SHP77 treated with DMSO at 0.1 percent for 48 hours (cell line): ENCODE data around the gene PRKN.
"Not testable (repeated sequence)": the region's sequence is repeated elsewhere in the genome, so short reads cannot be mapped to it uniquely, and the experiment has no call there.

ENCODE experiments used
- DNase-seq: peaks from one replicate; lab custom pipeline; 2025; lab: John Stamatoyannopoulos, UW

Gene PRKN

GRCh38 chr6:161543684-161544309 lies 1183.8 kb downstream of the PRKN start:
- no peak for DNase-seq

DNA sequence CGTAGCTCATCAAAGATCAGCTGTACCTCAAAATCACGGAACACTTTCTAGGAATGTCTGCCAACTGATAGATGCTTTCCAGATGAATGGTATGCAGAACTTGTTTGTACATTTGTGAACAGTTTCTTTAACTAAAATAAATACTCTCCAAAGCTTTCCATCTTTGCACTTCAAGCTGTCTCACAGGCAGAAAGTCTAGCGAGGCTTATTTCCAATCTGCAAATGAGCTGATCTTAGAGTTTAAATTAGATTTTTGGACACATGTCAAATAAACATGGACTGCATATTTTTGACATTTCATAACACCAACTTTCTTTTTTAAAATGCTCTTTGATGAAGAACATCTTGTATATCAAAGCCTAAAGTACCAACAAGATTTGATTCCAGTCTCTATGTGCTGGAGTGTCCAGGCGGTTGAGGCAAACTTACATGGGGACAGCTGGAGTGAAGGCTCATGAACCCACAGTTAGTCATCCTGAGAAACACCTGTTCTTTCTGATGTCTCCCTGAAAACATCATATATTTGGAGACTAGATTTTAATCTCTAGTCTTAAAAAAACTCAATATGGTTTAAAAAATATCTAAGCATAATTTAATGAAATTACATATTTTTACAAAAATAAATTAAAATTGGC lies 1185.1 kb downstream of the PRKN start:
- DNase-seq, result no peak

GRCh38 chr6:161540532-161540931 lies 1187.0 kb downstream of the PRKN start:
- DNase-seq, result no peak

- peak; percentile 79 for DNase-seq
Measured at GRCh38 chr6:161536224-161536630, 1191.3 kb downstream of the PRKN start.

GRCh38 chr6:161534264-161534873 lies 1193.2 kb downstream of the PRKN start:
- no peak for DNase-seq

GRCh38 chr6:161533266-161533665 lies 1194.3 kb downstream of the PRKN start:
- no peak for DNase-seq

DNA sequence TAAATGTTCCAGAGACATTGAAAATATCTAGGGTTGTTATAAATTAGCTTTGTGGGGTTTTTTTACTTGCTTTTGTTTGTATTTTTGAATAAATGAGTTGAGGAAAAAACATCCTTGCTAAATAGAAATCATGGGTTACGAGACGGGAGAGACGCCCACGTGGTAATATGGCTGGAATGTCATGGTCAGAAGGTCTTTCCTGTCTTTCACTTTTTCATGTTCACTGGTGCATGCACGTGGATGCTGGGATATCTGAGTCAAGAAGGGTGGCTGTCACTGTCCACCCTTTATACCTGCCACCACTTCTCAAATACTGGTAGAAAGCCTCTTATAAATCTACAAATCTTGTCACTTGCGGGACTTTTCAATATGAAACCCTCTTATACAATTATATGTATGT lies 1195.0 kb downstream of the PRKN start:
- DNase-seq, result no peak

DNA sequence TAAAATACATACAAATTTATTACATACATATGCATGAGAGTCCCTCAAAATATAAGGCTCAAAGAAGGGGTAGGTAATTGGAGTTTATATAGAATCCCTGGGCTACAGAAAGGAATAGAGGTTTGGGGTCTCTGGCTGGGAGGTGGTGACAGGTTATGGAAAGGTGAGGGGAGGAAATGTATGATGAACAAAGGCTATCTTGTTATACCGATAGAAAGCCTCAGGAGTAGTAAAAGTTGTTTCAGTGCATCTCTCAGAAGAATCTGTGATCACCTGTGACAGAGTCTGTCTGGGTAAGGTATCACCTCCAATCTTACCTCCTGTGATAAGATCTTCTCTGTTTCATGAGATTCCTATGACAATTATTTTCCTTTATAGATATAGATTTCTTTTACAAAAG lies 1200.8 kb downstream of the PRKN start:
- no peak for DNase-seq

DNA sequence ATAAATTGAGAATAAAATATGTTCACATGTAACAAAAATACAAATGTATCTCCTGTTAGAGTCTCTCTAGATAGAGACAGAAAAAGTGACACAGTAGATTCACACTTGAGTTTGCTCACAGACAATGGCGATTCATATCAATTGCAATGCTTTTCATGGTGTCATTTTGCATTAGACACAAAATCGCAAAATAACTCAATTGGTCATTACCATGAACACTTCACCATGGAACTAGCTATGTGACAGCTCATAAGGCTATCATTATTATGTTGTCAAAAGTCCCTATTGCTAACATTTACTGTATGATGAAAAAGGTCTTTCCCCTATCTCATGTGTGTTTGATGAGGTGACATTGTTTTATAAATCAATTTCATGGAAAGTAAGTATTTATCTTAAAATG lies 1204.2 kb downstream of the PRKN start:
- no peak for DNase-seq

DNA sequence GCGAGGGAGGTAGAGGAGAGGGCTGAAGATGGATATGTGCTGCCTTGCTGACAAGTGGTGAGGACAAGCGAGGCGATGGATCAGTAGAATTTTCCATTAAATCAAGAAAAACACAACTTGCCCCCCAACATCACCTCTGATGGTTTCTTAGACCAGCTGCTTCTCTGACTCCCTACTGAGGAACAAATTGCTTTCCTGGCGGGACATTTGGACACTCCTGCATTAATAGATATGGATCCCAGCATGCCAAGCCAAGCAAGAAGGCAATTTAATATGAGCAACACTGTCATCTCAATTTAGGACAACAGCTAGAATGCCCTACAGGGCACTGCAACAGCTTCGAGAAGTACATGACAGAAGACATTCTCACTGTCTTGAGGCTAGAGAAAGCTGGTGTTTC lies 1205.3 kb downstream of the PRKN start:
- DNase-seq, result no peak

DNA sequence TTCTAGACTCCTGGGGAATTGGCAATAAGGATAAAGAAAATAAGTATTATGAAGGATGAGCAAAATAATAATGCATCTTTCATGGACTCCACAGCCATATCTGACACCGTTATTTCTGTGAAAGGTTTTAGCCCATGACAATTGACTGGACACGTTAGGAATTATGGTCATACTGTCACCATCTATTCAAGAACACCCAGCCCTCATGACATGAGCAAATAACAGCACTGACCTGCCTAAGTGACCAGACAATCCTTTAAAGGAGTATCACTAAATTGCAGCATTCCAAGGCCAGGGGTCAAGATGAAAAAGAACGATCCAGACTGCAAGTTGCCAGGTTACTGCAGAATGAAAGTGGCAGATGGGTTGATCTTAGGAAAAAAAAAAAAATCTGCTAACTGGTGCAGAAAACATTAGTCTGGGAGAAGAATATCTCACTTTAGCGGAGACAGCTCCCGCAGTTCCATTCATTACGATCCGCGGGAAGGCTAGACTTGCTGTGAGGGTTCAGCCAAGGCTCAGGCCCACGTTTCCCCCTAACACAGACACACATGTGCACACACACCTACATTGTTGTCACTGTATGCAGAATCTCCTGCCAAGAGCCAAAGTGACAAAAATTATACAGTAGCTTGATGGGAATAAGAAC lies 1216.0 kb downstream of the PRKN start:
- DNase-seq, result no peak

GRCh38 chr6:161508341-161508740 lies 1219.2 kb downstream of the PRKN start:
- no peak for DNase-seq

GRCh38 chr6:161507375-161507774 lies 1220.2 kb downstream of the PRKN start:
- no peak for DNase-seq

DNA sequence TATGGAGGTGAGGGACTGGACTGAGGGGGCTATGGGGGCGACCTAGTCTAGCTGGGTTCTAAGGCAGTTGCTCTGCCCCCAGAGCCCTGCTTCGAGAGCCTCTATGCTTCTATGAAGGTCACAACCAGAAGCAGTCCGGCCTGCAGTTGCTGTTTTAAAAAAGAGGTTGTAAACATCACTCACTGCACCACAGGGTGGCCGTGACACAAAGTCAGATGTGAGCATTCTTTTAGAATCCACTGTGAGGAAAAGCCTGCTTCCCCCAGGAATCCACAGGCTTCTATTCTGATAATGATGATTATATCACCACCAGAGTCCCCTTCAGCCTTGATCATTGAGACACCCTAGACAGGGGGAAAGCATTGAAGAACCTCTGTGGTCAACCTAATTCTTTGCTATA lies 1224.0 kb downstream of the PRKN start:
- no peak for DNase-seq

DNA sequence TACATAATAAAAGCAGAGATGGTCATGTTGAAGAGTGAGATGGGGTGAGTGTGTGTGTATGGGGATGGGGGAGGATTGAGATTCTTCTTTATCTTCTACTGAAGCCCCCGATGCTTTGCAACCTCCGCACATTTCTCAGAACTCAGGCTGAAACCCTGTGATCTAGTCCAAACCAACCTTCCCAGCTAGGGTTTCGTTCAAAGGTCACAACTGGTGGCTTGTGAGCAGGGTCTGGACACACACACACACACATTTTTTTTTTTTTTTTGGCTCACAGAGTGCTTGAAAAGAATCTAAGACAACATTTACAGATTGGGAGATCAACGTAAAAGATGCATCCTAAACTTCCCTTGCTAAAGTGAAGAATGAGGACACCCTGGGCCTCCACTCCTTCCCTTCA lies 1228.7 kb downstream of the PRKN start:
- DNase-seq, result no peak

GRCh38 chr6:161498359-161498758 lies 1229.2 kb downstream of the PRKN start:
- peak; percentile 85 for DNase-seq

GRCh38 chr6:161496941-161497340 lies 1230.6 kb downstream of the PRKN start:
- no peak for DNase-seq

DNA sequence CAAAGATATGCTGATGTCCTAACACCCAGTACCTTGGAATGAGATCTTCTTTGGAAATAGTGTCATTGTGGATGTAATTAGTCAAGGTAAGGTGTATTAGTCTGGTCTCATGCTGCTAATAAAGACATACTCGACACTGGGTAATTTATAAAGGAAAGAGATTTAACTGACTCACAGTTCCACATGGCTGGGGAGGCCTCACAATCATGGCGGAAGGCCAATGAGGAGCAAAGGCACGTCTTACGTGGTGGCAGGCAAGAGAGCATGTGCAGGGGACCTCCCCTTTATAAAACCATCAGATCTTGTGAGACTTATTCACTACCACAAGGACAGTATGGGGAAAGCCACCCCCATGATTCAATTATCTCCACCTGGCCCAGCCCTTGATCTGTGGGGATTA lies 1231.3 kb downstream of the PRKN start:
- DNase-seq, result not testable (repeated sequence)

- DNase-seq, result no peak
Measured at GRCh38 chr6:161494566-161494965, 1233.0 kb downstream of the PRKN start.

- DNase-seq, result no peak
Measured at GRCh38 chr6:161493576-161494118, 1233.9 kb downstream of the PRKN start.

- no peak for DNase-seq
Measured at GRCh38 chr6:161489626-161490306, 1237.8 kb downstream of the PRKN start.

DNA sequence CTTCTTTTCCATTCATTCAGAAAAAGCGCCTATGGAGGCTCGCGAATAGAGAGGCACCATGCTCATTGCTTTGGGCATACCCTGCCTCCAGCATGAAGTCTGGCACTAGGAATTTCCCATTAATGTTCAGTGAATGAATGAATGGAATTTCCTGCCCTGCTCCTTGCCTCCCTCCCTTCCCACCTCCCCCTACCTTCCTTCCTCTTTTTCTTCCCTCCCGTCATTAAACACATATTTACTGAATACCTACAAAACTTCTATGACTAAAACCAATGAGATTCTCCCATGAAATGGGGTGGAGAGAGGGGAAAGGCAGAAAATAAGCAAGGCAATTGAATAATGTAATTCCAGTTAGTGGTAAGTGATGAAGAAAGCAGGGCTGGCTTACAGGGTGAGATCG lies 1239.9 kb downstream of the PRKN start:
- no peak for DNase-seq
